ENCODE measurements around the gene ERICH2.

ERICH2 gene

DNA sequence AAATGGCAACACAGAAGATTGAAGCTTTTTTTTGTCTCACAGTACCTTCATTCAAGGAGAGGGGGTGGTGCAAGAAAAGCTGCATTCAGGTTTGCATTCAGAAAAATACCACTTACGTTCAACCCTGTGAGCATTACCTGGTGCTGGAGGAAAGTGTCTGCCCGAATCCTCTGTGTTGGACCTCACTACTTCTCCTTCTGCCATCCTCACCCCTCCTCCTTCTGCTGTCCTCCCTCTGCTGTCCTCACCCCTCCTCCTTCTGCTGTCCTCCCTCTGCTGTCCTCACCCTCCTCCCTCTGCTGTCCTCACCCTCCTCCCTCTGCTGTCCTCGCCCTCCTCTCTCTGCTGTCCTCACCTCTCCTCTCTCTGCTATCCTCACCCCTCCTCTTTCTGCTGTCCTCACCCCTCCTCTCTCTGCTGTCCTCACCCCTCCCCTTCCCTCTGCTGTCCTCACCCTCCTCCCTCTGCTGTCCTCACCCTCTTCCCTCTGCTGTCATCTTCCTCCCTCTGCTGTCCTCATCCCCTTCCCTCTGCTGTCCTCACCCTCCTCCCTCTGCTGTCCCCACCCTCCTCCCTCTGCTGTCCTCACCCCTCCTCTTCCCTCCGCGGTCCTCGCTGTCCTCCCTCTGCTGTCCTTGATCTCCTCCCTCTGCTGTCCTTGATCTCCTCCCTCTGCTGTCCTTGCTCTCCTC lies 57.8 kb downstream of the ERICH2 start:
- Mint-ChIP-seq H3K27me3 (peaks cover 39% of the 10 kb centered on the region), H3K27ac (no peak overlapping the region), H3K9me3 (peaks cover 5% of the 10 kb centered on the region), H3K36me3 (peaks cover 9% of the 10 kb centered on the region), H3K4me1 (peaks cover 2% of the 10 kb centered on the region), H3K4me3 (no peak overlapping the region)
- ATAC-seq (ENCODE audit: low read depth) (no peak), DNase-seq (ENCODE audit: low spot score in 2 of 2) (no peak)

DNA sequence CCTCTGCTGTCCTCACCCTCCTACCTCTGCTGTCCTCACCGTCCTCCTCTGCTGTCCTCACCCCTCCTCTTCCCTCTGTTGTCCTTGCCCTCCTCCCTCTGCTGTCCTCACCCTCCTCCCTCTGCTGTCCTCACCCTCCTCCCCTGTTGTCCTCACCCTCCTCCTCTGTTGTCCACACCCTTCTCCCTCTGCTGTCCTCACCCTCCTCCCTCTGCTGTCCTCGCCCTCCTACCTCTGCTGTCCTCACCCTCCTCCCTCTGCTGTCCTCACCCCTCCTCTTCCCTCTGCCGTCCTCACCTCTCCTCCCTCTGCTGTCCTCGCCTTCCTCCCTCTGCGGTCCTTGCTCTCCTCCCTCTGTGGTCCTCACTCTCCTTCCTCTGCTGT lies 58.3 kb downstream of the ERICH2 start:
- H3K4me3 Mint-ChIP-seq: no peak overlapping the region
- H3K27me3 Mint-ChIP-seq: peaks cover 39% of the 10 kb centered on the region
- H3K9me3 Mint-ChIP-seq: peaks cover 5% of the 10 kb centered on the region
- peaks cover 9% of the 10 kb centered on the region for H3K36me3 Mint-ChIP-seq
- H3K4me1 Mint-ChIP-seq: peaks cover 2% of the 10 kb centered on the region
- no peak for DNase-seq (ENCODE audit: low spot score in 2 of 2)
- ATAC-seq (ENCODE audit: low read depth): no peak
- no peak overlapping the region for H3K27ac Mint-ChIP-seq

DNA sequence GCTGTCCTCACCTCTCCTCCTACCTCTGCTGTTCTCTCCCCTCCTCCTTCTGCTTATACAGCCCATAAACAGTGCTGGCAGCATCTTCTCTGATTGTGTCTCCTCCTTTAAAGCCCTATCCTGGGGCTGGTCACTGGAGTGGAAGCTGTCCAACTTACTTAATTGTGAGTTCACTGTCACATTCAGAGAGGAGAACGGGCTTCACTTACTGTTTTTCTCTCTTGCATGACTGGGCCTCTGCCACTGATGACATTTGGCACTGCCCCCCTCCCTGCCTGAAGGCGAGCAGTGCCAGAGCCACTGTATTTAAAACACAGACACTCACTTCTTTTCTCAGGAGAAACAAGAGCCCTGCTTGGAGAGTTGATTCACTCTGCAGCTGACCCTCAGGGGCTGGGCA lies 58.9 kb downstream of the ERICH2 start:
- peaks cover 9% of the 10 kb centered on the region for H3K36me3 Mint-ChIP-seq
- DNase-seq (ENCODE audit: low spot score in 2 of 2): no peak
- peaks cover 5% of the 10 kb centered on the region for H3K9me3 Mint-ChIP-seq
- H3K4me3 Mint-ChIP-seq: no peak overlapping the region
- H3K27ac Mint-ChIP-seq: no peak overlapping the region
- ATAC-seq (ENCODE audit: low read depth): no peak
- H3K4me1 Mint-ChIP-seq: peaks cover 2% of the 10 kb centered on the region
- H3K27me3 Mint-ChIP-seq: peaks cover 39% of the 10 kb centered on the region

DNA sequence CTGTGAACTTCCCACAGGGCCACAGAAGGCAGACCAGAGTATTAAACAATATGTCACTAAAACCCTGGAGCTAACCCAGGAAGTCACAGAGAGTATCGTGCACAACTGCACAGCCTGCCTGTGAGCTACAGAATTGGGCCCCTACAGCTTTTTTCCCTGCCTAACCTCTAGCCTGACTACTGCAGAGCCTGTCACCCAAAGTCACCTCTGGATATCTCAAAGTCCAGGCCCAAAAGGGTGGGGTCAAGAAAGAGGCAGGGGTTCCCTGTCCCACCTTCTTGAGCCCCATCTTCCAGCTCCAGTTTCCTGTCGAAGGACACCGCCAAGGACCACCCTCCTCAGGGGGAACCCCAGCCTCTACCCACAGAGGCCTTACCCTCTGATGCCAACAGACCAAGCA lies 60.0 kb downstream of the ERICH2 start:
- H3K27me3 Mint-ChIP-seq: peaks cover 36% of the 10 kb centered on the region
- H3K27ac Mint-ChIP-seq: no peak overlapping the region
- peaks cover 8% of the 10 kb centered on the region for H3K36me3 Mint-ChIP-seq
- DNase-seq (ENCODE audit: low spot score in 2 of 2) (no peak), ATAC-seq (ENCODE audit: low read depth) (no peak)
- no peaks in the 10 kb centered on the region for H3K4me1 Mint-ChIP-seq
- peaks cover 5% of the 10 kb centered on the region for H3K9me3 Mint-ChIP-seq
- H3K4me3 Mint-ChIP-seq: no peak overlapping the region

DNA sequence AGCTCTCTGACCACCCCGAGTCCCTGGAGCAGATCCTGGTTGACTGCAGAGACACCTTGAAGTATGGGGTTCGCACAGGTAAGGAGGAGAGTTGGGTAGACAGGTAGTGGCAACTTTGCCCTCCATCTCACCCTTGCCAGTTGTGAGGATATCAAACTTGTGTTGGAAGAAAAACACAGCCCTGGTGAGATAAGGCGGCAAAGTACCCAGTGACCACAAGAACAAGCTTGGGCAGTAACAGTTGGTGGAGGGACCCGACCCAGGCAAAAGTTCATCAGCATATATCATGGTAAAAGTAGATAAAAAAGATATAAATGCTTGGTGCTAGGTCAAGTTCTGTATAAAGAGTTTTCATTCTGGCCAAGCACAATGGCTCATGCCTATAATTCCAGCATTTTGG lies 60.9 kb downstream of the ERICH2 start:
- no peak for DNase-seq (ENCODE audit: low spot score in 2 of 2)
- peaks cover 34% of the 10 kb centered on the region for H3K27me3 Mint-ChIP-seq
- H3K4me3 Mint-ChIP-seq: no peak overlapping the region
- no peaks in the 10 kb centered on the region for H3K4me1 Mint-ChIP-seq
- peaks cover 5% of the 10 kb centered on the region for H3K9me3 Mint-ChIP-seq
- peaks cover 8% of the 10 kb centered on the region for H3K36me3 Mint-ChIP-seq
- ATAC-seq (ENCODE audit: low read depth): no peak
- no peak overlapping the region for H3K27ac Mint-ChIP-seq

DNA sequence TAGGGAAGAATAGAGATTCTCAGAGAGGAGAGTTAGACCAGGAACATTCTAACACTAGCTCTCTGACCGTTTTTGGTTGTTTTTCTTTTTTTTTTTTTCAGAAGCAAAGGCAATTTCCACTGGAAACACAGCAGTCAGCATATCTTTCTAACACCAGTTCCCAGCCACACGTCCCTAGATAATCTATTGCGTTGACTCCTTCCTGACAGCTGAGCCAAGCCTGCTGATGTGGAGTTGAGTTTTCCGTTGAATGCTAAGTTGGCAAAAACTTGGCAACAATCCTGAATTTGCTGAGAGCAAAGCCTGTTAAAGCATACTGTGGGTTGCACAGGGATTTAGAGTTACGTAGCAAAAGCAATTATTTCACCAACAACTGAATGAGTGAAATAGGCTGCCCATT lies 65.8 kb downstream of the ERICH2 start:
- Mint-ChIP-seq H3K4me3 (no peak overlapping the region), H3K9me3 (no peaks in the 10 kb centered on the region), H3K27me3 (peaks cover 15% of the 10 kb centered on the region), H3K4me1 (no peaks in the 10 kb centered on the region), H3K27ac (no peak overlapping the region), H3K36me3 (no peaks in the 10 kb centered on the region)
- no peak for DNase-seq (ENCODE audit: low spot score in 2 of 2)
- ATAC-seq (ENCODE audit: low read depth): no peak

DNA sequence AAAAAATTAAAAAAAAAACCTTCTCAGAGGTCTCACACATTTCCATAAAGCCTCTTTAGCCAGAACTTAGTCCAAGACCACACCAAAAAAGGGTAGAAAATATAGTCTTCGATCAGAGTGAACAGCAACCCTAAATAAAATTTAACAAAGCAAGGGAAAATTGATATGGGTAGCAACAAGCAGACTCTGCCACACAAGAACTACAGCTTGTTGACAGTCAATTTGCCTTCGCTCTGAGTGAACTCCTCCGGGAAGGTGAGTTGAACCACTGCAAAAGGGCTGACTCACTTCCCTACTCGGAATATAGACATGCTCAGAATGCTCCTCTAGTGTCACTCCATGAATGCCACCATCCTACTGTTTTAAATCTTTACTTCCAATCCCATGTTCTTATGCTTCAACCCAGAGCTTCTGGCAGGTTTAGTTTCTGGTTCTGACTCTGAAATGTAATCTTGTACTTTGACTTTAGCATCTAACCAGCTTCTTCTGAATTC lies 70.6 kb downstream of the ERICH2 start:
- Mint-ChIP-seq H3K36me3 (no peaks in the 10 kb centered on the region), H3K9me3 (no peaks in the 10 kb centered on the region), H3K4me3 (no peak overlapping the region), H3K4me1 (no peaks in the 10 kb centered on the region), H3K27ac (no peak overlapping the region), H3K27me3 (peaks cover 5% of the 10 kb centered on the region)
- ATAC-seq (ENCODE audit: low read depth) (no peak), DNase-seq (ENCODE audit: low spot score in 2 of 2) (no peak)

DNA sequence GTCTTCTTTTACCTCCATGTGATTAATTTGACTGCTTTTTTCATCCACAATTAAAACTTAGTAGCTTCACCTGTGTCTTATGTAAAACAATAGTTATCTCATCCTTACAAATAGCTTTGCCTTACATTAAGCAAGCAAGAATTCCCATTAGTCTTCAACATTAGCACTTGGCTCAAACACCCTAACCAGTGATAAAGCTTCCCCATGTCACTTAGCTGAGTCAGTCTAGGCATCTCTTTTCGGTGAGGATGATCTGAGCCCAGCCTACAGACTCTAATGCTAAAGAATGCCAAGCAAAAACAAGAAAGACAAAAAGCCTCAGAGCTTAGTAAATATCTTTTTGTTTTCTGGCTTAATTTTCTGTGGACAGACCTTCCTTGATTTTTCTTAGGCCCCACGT lies 72.6 kb downstream of the ERICH2 start:
- H3K4me3 Mint-ChIP-seq: no peak overlapping the region
- H3K27ac Mint-ChIP-seq: no peak overlapping the region
- H3K4me1 Mint-ChIP-seq: no peaks in the 10 kb centered on the region
- no peaks in the 10 kb centered on the region for H3K36me3 Mint-ChIP-seq
- ATAC-seq (ENCODE audit: low read depth): no peak
- peaks cover 3% of the 10 kb centered on the region for H3K27me3 Mint-ChIP-seq
- no peaks in the 10 kb centered on the region for H3K9me3 Mint-ChIP-seq
- no peak for DNase-seq (ENCODE audit: low spot score in 2 of 2)

DNA sequence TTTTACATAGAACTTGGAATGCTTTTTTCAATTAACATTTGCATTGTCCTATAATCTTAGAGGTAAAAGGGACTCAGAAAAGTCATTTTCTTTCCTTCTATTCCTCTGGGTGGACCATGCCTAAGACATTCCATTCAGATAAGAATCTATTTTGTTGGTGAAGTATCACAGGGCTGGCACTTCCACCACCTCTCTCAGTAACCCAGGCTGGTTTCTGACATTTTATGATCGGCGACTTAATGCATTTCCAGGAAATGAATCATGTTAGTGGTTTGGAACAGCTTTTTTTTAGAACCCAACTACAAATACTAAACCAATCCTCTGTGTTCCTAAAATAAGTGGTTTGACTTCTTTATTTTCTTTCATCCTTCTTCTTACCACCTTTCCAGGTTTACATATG lies 73.5 kb downstream of the ERICH2 start:
- Mint-ChIP-seq H3K27me3 (no peaks in the 10 kb centered on the region), H3K9me3 (no peaks in the 10 kb centered on the region), H3K4me3 (no peak overlapping the region), H3K36me3 (no peaks in the 10 kb centered on the region), H3K4me1 (no peaks in the 10 kb centered on the region), H3K27ac (no peak overlapping the region)
- no peak for DNase-seq (ENCODE audit: low spot score in 2 of 2)
- ATAC-seq (ENCODE audit: low read depth): no peak

DNA sequence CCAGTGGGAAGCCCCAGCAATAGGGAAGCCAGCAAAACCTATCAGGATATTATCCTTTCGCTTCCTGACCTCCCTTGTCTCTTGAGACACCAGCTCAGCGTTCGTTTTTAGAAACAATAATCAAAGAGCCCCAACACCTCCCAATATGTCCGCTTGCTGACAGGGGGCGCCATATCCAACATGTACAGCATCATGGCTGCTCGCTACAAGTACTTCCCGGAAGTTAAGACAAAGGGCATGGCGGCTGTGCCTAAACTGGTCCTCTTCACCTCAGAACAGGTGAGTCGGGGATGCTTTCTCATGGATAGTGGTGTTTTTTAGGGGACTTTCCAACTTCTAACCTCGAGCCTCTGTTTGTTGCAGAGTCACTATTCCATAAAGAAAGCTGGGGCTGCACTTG lies 75.2 kb downstream of the ERICH2 start:
- DNase-seq (ENCODE audit: low spot score in 2 of 2) (no peak), ATAC-seq (ENCODE audit: low read depth) (no peak)
- H3K4me1 Mint-ChIP-seq: no peaks in the 10 kb centered on the region
- H3K9me3 Mint-ChIP-seq: peaks cover 3% of the 10 kb centered on the region
- H3K36me3 Mint-ChIP-seq: peaks cover 1% of the 10 kb centered on the region
- H3K27ac Mint-ChIP-seq: no peak overlapping the region
- H3K27me3 Mint-ChIP-seq: peaks cover 2% of the 10 kb centered on the region
- no peak overlapping the region for H3K4me3 Mint-ChIP-seq

DNA sequence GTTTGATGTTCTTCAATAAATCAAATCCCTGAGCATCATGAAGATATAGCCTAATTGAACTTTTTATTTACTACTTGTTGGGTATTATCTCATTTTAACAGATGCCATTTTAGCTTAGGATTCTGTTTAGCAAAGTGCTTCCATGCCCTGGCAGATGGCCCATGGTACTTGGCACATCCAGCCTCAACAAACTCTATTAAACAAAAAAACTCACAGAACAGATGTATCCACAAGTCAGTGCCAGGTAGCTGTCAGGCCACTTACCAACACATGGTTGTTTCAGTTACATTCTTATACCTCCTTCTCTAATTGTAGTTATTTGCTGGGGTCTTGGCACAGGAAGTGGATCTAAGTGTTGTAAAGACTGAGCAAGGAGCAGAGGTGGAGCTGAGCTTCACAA lies 76.1 kb downstream of the ERICH2 start:
- H3K4me3 Mint-ChIP-seq: no peak overlapping the region
- H3K27me3 Mint-ChIP-seq: peaks cover 2% of the 10 kb centered on the region
- no peaks in the 10 kb centered on the region for H3K4me1 Mint-ChIP-seq
- peaks cover 1% of the 10 kb centered on the region for H3K36me3 Mint-ChIP-seq
- DNase-seq (ENCODE audit: low spot score in 2 of 2) (no peak), ATAC-seq (ENCODE audit: low read depth) (no peak)
- H3K9me3 Mint-ChIP-seq: peaks cover 3% of the 10 kb centered on the region
- H3K27ac Mint-ChIP-seq: no peak overlapping the region

DNA sequence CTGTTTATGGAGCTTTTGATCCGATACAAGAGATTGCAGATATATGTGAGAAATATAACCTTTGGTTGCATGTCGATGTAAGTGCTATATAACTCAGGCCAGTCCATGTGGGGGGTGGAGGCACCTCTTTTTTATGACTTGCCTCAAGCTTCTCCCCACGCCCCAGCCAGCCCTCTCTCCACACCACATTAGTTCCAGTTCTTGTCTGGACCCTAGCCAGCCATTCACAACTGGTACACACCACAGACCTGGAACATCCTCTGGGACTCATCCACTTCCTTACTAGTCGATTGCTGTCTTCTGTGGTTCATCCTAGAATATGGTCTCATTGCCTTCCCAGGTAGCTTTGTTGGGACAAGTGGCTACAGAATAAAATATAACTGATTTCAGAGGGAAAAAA lies 77.5 kb downstream of the ERICH2 start:
- Mint-ChIP-seq H3K4me1 (no peaks in the 10 kb centered on the region), H3K4me3 (no peak overlapping the region)

More for the DNA sequence above, 77.5 kb downstream of the ERICH2 start:
- DNase-seq (ENCODE audit: low spot score in 2 of 2): no peak
- no peak overlapping the region for H3K27ac Mint-ChIP-seq
- H3K36me3 Mint-ChIP-seq: peaks cover 1% of the 10 kb centered on the region
- no peak for ATAC-seq (ENCODE audit: low read depth)
- H3K9me3 Mint-ChIP-seq: peaks cover 3% of the 10 kb centered on the region
- H3K27me3 Mint-ChIP-seq: peaks cover 2% of the 10 kb centered on the region

Measured in memory B cell (primary cell).